Measurements from ENCODE around the gene DIPK2A. TPM values are rescaled to one million over a fixed set of nuclear protein-coding genes. Genes with fewer than 3 reads are reported as not detected.

DIPK2A gene
- total RNA-seq, 1 donor from 2014 or later = 49.0 TPM

DNA sequence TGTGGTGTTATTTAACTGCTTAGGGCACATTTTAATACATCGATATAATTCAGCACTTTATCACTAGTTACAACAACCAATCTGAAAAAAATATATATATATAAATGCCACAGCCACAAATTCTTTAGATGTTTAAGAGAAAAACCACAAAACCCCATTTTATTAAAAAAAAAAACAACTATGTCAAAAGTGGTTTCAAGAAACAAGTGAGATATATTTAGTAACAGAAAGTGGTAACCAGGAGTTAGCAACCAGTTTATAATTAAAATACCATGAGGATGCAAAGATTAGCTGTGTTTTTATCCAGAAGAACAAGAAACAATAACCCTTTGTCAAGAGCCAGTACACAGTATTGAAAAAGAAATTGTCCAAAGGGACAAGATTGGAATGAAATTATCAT is 14.8 kb upstream of the DIPK2A start:
- no peaks in the 10 kb centered on the region for H3K27me3 ChIP-seq
- Mint-ChIP-seq H3K27me3 (ENCODE audit: insufficient read depth, low read depth) (no peaks in the 10 kb centered on the region), H3K36me3 (no peaks in the 10 kb centered on the region), H3K9me3 (peaks cover 9% of the 10 kb centered on the region), H3K27ac (no peak overlapping the region), H3K4me1 (no peaks in the 10 kb centered on the region), H3K4me3 (no peak overlapping the region)
- no peaks in the 10 kb centered on the region for H3K4me1 ChIP-seq
- DNase-seq (ENCODE audit: low spot score) = no peak
- no peaks in the 10 kb centered on the region for H4K20me1 ChIP-seq (ENCODE audit: low read depth)
- no peaks in the 10 kb centered on the region for H3F3A ChIP-seq (ENCODE audit: low read depth)
- no peak overlapping the region for H3K4me2 ChIP-seq
- peaks cover 8% of the 10 kb centered on the region for H3K9me3 ChIP-seq (ENCODE audit: low read depth)
- no peak overlapping the region for H3K4me3 ChIP-seq
- H2AFZ ChIP-seq (replicated peaks) = no peak overlapping the region
- no peaks in the 10 kb centered on the region for H3K36me3 ChIP-seq
- TF ChIP-seq EZH2 (IDR thresholded peaks at IDR 0.05) = no peak
- TF ChIP-seq EZH2phosphoT487 (IDR thresholded peaks at IDR 0.05) = no peak
- no peak for TF ChIP-seq CTCF (IDR thresholded peaks at IDR 0.05)
- no peak overlapping the region for H3K27ac ChIP-seq
- H3K9ac ChIP-seq = no peak overlapping the region
- H3K79me2 ChIP-seq (ENCODE audit: low read depth) = no peaks in the 10 kb centered on the region

DNA sequence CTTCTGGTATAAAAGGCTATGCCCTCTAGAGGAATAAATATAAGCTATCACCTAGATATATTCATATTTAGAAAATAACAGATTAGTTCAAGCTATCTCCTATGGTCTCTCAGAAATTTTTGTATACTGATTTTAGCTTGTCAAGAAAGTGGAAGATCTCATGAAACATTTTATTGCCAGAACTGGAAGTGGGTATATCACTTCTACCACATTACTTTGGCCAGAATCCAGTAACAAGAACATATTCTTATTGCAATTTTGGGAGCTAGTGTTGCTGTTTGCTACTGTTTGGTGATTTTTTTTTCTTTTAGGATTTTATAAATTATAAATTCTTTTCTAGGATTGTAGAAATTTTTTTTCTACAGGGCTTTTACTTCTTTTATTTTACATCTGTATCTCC is 14.2 kb upstream of the DIPK2A start:
- H3K79me2 ChIP-seq (ENCODE audit: low read depth) = no peaks in the 10 kb centered on the region
- H3K36me3 Mint-ChIP-seq = no peaks in the 10 kb centered on the region
- no peak overlapping the region for H3K9ac ChIP-seq
- H3K4me2 ChIP-seq = no peak overlapping the region
- no peaks in the 10 kb centered on the region for H3F3A ChIP-seq (ENCODE audit: low read depth)
- no peaks in the 10 kb centered on the region for H3K4me1 ChIP-seq
- no peaks in the 10 kb centered on the region for H3K4me1 Mint-ChIP-seq
- H3K9me3 ChIP-seq (ENCODE audit: low read depth) = peaks cover 8% of the 10 kb centered on the region
- H2AFZ ChIP-seq (replicated peaks) = no peak overlapping the region
- no peak overlapping the region for H3K4me3 ChIP-seq
- no peaks in the 10 kb centered on the region for H3K27me3 ChIP-seq
- no peaks in the 10 kb centered on the region for H4K20me1 ChIP-seq (ENCODE audit: low read depth)
- peaks cover 9% of the 10 kb centered on the region for H3K9me3 Mint-ChIP-seq
- no peak overlapping the region for H3K4me3 Mint-ChIP-seq
- DNase-seq (ENCODE audit: low spot score) = no peak
- H3K27ac ChIP-seq = no peak overlapping the region
- H3K36me3 ChIP-seq = no peaks in the 10 kb centered on the region
- no peaks in the 10 kb centered on the region for H3K27me3 Mint-ChIP-seq (ENCODE audit: insufficient read depth, low read depth)
- H3K27ac Mint-ChIP-seq = no peak overlapping the region
- TF ChIP-seq CTCF (IDR thresholded peaks at IDR 0.05) = no peak
- TF ChIP-seq EZH2phosphoT487 (IDR thresholded peaks at IDR 0.05) = no peak
- TF ChIP-seq EZH2 (IDR thresholded peaks at IDR 0.05) = no peak

DNA sequence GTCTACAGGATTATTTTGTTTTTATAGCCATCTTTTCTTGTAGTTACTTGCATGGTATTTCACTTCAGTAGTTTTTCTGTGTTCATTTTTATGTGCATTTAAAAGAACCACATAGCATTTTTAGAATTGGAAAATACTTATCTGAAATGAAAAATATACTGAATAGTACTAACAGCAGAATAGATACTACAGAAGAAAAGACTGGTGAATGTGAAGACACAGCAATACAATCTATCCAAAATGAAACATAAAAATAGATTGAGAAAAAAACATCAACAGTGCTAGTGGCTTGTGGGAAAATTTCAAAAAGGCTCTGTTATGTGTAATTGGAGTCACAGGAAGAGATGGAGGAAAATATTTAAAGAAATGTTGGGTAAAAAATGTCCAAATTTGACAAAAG is 12.7 kb upstream of the DIPK2A start:
- Histone ChIP-seq H3K4me3 (no peak overlapping the region), H3K27ac (no peak overlapping the region), H3K79me2 (ENCODE audit: low read depth) (no peaks in the 10 kb centered on the region), H3K9me3 (ENCODE audit: low read depth) (peaks cover 8% of the 10 kb centered on the region), H3K36me3 (no peaks in the 10 kb centered on the region), H3K9ac (no peak overlapping the region), H3F3A (ENCODE audit: low read depth) (no peaks in the 10 kb centered on the region), H4K20me1 (ENCODE audit: low read depth) (no peaks in the 10 kb centered on the region), H3K4me1 (no peaks in the 10 kb centered on the region), H3K4me2 (no peak overlapping the region), H2AFZ (replicated peaks) (no peak overlapping the region), H3K27me3 (no peaks in the 10 kb centered on the region)
- H3K4me1 Mint-ChIP-seq = no peaks in the 10 kb centered on the region
- H3K4me3 Mint-ChIP-seq = no peak overlapping the region
- H3K9me3 Mint-ChIP-seq = peaks cover 11% of the 10 kb centered on the region
- no peak for TF ChIP-seq EZH2phosphoT487 (IDR thresholded peaks at IDR 0.05)
- H3K27ac Mint-ChIP-seq = no peak overlapping the region
- no peak for DNase-seq (ENCODE audit: low spot score)
- H3K36me3 Mint-ChIP-seq = no peaks in the 10 kb centered on the region
- H3K27me3 Mint-ChIP-seq (ENCODE audit: insufficient read depth, low read depth) = no peaks in the 10 kb centered on the region

DNA sequence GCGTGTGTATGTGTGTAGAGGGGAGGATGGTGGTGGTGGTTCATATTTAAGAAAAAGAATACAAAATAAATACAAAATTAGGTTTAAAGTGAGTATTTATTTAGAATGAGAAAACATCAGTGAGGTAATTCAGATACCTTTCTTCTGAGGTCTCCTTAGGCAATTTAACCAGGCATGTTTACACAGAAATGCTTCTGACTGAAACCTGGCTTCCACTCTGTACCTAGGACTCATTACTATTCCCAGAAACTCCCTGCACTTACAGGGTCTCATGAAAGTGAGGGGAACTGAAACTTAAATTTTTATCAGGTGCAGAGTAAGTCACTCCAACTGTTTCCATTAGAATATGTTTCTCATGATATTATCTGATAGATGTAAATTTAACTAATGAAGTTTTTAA is 10.3 kb upstream of the DIPK2A start:
- H3K27me3 Mint-ChIP-seq (ENCODE audit: insufficient read depth, low read depth) = peaks cover 2% of the 10 kb centered on the region
- H3K27ac Mint-ChIP-seq = no peak overlapping the region
- no peaks in the 10 kb centered on the region for H3K4me1 ChIP-seq
- H3K4me3 ChIP-seq = no peak overlapping the region
- H3K4me3 Mint-ChIP-seq = no peak overlapping the region
- no peaks in the 10 kb centered on the region for H4K20me1 ChIP-seq (ENCODE audit: low read depth)
- TF ChIP-seq EZH2phosphoT487 (IDR thresholded peaks at IDR 0.05) (no peak), EZH2 (IDR thresholded peaks at IDR 0.05) (no peak), CTCF (IDR thresholded peaks at IDR 0.05) (no peak)
- no peaks in the 10 kb centered on the region for H3F3A ChIP-seq (ENCODE audit: low read depth)
- H3K4me1 Mint-ChIP-seq = no peaks in the 10 kb centered on the region
- no peak overlapping the region for H3K9ac ChIP-seq
- no peak overlapping the region for H3K27ac ChIP-seq
- H3K9me3 ChIP-seq (ENCODE audit: low read depth) = peaks cover 8% of the 10 kb centered on the region
- peaks cover 11% of the 10 kb centered on the region for H3K9me3 Mint-ChIP-seq
- H3K27me3 ChIP-seq = no peaks in the 10 kb centered on the region
- H2AFZ ChIP-seq (replicated peaks) = no peak overlapping the region
- no peaks in the 10 kb centered on the region for H3K79me2 ChIP-seq (ENCODE audit: low read depth)
- H3K36me3 ChIP-seq = no peaks in the 10 kb centered on the region
- no peaks in the 10 kb centered on the region for H3K36me3 Mint-ChIP-seq
- H3K4me2 ChIP-seq = no peak overlapping the region
- no peak for DNase-seq (ENCODE audit: low spot score)
